Neural progenitor cell (in vitro differentiated cells): ENCODE data around the gene HDAC7.

ENCODE experiments used
- CTCF ChIP-seq: fragments of 200-600 bp; sonication (generic); IDR thresholded peaks from 2 replicates; pipeline ENCODE4 v1.5.1; 2017; ENCODE audit warnings: antibody characterized with exemption, mild to moderate bottlenecking
- EZH2 ChIP-seq: fragments of 200-600 bp; sonication (generic); IDR thresholded peaks from 2 replicates; pipeline ENCODE4 v1.6.1; 2017; ENCODE audit warnings: antibody characterized with exemption, mild to moderate bottlenecking, moderate library complexity
- EZH2phosphoT487 ChIP-seq: fragments of 200-600 bp; sonication (generic); IDR thresholded peaks from 2 replicates; pipeline ENCODE4 v1.6.1; 2017; ENCODE audit warnings: antibody characterized with exemption

- TF ChIP-seq CTCF (no peak), EZH2 (no peak), EZH2phosphoT487 (no peak)
Measured at GRCh38 chr12:47779943-47780504, 39.7 kb downstream of the HDAC7 start.
